ENCODE measurements around the gene C15orf40.
"Not testable (repeated sequence)": the region's sequence is repeated elsewhere in the genome, so short reads cannot be mapped to it uniquely, and the experiment has no call there.

DNA sequence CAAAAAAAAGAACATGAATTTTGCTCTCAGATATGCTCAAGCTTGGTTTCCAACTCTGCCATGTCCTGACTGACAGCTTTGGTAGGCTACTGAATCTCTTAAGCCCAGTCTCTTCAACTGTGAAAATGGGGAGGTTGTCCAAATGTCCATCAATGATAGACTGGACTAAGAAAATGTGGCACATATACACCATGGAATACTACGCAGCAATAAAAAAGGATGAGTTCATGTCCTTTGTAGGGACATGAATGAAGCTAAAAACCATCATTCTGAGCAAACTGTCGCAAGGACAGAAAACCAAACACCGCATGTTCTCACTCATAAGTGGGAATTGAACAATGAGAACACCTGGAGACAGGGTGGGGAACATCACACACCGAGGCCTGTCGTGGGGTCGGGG lies 71.8 kb downstream of the C15orf40 start:
- TF ChIP-seq, protein P1, sequence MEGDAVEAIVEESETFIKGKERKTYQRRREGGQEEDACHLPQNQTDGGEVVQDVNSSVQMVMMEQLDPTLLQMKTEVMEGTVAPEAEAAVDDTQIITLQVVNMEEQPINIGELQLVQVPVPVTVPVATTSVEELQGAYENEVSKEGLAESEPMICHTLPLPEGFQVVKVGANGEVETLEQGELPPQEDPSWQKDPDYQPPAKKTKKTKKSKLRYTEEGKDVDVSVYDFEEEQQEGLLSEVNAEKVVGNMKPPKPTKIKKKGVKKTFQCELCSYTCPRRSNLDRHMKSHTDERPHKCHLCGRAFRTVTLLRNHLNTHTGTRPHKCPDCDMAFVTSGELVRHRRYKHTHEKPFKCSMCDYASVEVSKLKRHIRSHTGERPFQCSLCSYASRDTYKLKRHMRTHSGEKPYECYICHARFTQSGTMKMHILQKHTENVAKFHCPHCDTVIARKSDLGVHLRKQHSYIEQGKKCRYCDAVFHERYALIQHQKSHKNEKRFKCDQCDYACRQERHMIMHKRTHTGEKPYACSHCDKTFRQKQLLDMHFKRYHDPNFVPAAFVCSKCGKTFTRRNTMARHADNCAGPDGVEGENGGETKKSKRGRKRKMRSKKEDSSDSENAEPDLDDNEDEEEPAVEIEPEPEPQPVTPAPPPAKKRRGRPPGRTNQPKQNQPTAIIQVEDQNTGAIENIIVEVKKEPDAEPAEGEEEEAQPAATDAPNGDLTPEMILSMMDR (IDR thresholded peaks at IDR 0.05): not testable (repeated sequence)
- TF ChIP-seq POLR2A (IDR thresholded peaks at IDR 0.05): not testable (repeated sequence)
